Prostate gland (tissue), 2 donors: ENCODE measurements around the gene POLR1E.

Experiments
- POLR2A ChIP-seq: fragments of 450-650 bp; IDR thresholded peaks from one replicate; pipeline ENCODE4 v1.6.1; 2016; ENCODE audit warnings: antibody characterized with exemption, mild to moderate bottlenecking
- TF ChIP-seq, protein P1 (sequence below), 4 experiments: fragments of 200-600 bp in 2 of 4; fragments of 450-650 bp in 2 of 4; sonication (generic) in 2 of 4; IDR thresholded peaks; 1 replicate in 3 of 4; 2 replicates in 1 of 4; pipeline ENCODE4 v1.5.1; 2016 to 2019; ENCODE audit warnings: antibody characterized with exemption in 4 of 4, mild to moderate bottlenecking in 2 of 4, moderate library complexity in 2 of 4

DNA sequence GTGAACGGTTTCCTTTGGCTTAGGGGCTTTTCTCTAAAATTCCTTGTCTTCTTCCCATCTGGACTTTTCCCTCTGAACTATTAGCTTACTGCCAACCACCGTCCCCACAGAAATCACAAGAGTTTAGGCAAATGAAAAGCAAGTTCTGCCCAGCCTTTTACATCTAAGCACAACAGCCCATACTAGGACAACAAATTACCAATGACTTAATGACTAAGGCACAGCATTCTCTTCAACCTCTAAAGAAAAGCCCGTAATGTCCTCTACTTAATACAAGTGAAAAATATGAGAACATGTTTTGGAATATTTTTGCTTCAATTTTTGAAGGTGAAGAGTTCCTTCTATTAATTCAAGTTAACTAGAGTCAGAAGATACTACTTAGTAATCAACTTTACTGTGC lies 21.7 kb upstream of the POLR1E start:
- TF ChIP-seq, protein P1, sequence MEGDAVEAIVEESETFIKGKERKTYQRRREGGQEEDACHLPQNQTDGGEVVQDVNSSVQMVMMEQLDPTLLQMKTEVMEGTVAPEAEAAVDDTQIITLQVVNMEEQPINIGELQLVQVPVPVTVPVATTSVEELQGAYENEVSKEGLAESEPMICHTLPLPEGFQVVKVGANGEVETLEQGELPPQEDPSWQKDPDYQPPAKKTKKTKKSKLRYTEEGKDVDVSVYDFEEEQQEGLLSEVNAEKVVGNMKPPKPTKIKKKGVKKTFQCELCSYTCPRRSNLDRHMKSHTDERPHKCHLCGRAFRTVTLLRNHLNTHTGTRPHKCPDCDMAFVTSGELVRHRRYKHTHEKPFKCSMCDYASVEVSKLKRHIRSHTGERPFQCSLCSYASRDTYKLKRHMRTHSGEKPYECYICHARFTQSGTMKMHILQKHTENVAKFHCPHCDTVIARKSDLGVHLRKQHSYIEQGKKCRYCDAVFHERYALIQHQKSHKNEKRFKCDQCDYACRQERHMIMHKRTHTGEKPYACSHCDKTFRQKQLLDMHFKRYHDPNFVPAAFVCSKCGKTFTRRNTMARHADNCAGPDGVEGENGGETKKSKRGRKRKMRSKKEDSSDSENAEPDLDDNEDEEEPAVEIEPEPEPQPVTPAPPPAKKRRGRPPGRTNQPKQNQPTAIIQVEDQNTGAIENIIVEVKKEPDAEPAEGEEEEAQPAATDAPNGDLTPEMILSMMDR (IDR thresholded peaks at IDR 0.05), result no peak
- no peak for TF ChIP-seq POLR2A
